H9 (cell line): Measurements from ENCODE around the gene HMG20B. TPM values are rescaled to one million over a fixed set of nuclear protein-coding genes. Genes with fewer than 3 reads are reported as not detected.
"Not testable (repeated sequence)": the region's sequence is repeated elsewhere in the genome, so short reads cannot be mapped to it uniquely, and the experiment has no call there.

Experiments
- DNase-seq: peaks from one replicate; pipeline ENCODE4 v3.0.0-alpha.2; 2017
- H2AFZ ChIP-seq: one replicate; pipeline ENCODE4 v1.6.1; 2013; ENCODE audit warnings: mild to moderate bottlenecking, low read length, control low read depth, moderate library complexity
- H2AK5ac ChIP-seq: 2 replicates; pipeline ENCODE4 v1.6.1; 2013; ENCODE audit warnings: low read length, control low read depth, mixed read lengths; ENCODE audit not compliant: insufficient read length
- H2BK120ac ChIP-seq: one replicate; pipeline ENCODE4 v1.6.1; 2013; ENCODE audit warnings: low read depth, mild to moderate bottlenecking, low read length, control low read depth, inconsistent platforms; ENCODE audit not compliant: poor library complexity, severe bottlenecking
- H2BK12ac ChIP-seq: 2 replicates; pipeline ENCODE4 v1.6.1; 2013; ENCODE audit warnings: low read length, control low read depth, mixed read lengths, low read depth; ENCODE audit not compliant: insufficient read length
- H2BK15ac ChIP-seq: 2 replicates; pipeline ENCODE4 v1.6.1; 2013; ENCODE audit warnings: low read depth, low read length, control low read depth
- H2BK20ac ChIP-seq: one replicate; pipeline ENCODE4 v1.6.1; 2013; ENCODE audit warnings: low read depth, mild to moderate bottlenecking, low read length, control low read depth, inconsistent platforms; ENCODE audit not compliant: poor library complexity, severe bottlenecking
- H2BK5ac ChIP-seq: 2 replicates; pipeline ENCODE4 v1.6.1; 2013; ENCODE audit warnings: low read length, control low read depth, mixed read lengths; ENCODE audit not compliant: insufficient read length
- H3K14ac ChIP-seq: 2 replicates; pipeline ENCODE4 v1.6.1; 2013; ENCODE audit warnings: low read length, control low read depth; ENCODE audit not compliant: insufficient read depth
- H3K18ac ChIP-seq: 2 replicates; pipeline ENCODE4 v1.6.1; 2013; ENCODE audit warnings: low read depth, mild to moderate bottlenecking, mixed read lengths, low read length, control low read depth; ENCODE audit not compliant: insufficient read length
- H3K23ac ChIP-seq: 2 replicates; pipeline ENCODE4 v1.6.1; 2013; ENCODE audit warnings: low read length, control low read depth, mixed read lengths, low read depth; ENCODE audit not compliant: insufficient read length
- H3K23me2 ChIP-seq: 2 replicates; pipeline ENCODE4 v1.6.1; 2013; ENCODE audit warnings: low read depth, mild to moderate bottlenecking, mixed read lengths, low read length, control low read depth; ENCODE audit not compliant: insufficient read length, poor library complexity, severe bottlenecking
- H3K27ac ChIP-seq: 2 replicates; pipeline ENCODE4 v1.5.1; 2013; ENCODE audit warnings: low read length, control low read depth, mixed read lengths, low read depth; ENCODE audit not compliant: insufficient read length
- H3K27me3 ChIP-seq: 2 replicates; pipeline ENCODE4 v1.6.1; 2013; ENCODE audit warnings: low read length, control low read depth, inconsistent platforms; ENCODE audit not compliant: insufficient read depth
- H3K4ac ChIP-seq: 2 replicates; pipeline ENCODE4 v1.6.1; 2013; ENCODE audit warnings: low read depth, mild to moderate bottlenecking, control low read depth, inconsistent platforms, low read length, moderate library complexity
- H3K4me1 ChIP-seq: 2 replicates; pipeline ENCODE4 v1.6.1; 2013; ENCODE audit warnings: low read length, control low read depth, inconsistent platforms; ENCODE audit not compliant: insufficient read depth
- H3K4me2 ChIP-seq: 2 replicates; pipeline ENCODE4 v1.6.1; 2013; ENCODE audit warnings: low read length, control low read depth, mixed read lengths; ENCODE audit not compliant: insufficient read length, insufficient read depth
- H3K56ac ChIP-seq: 2 replicates; pipeline ENCODE4 v1.6.1; 2013; ENCODE audit warnings: low read depth, mild to moderate bottlenecking, mixed read lengths, low read length, control low read depth; ENCODE audit not compliant: insufficient read length
- H3K79me1 ChIP-seq: 2 replicates; pipeline ENCODE4 v1.6.1; 2013; ENCODE audit warnings: low read depth, mild to moderate bottlenecking, moderate library complexity, low read length, control low read depth, inconsistent platforms; ENCODE audit not compliant: insufficient read depth, poor library complexity, severe bottlenecking
- H3K79me2 ChIP-seq: 2 replicates; pipeline ENCODE4 v1.6.1; 2013; ENCODE audit warnings: low read length, control low read depth, inconsistent platforms; ENCODE audit not compliant: insufficient read depth
- H3K9ac ChIP-seq: 2 replicates; pipeline ENCODE4 v1.6.1; 2013; ENCODE audit warnings: low read length, control low read depth, mixed read lengths; ENCODE audit not compliant: insufficient read length; ENCODE audit errors: extremely low read depth
- H3K9me3 ChIP-seq: one replicate; pipeline ENCODE4 v1.6.1; 2013; ENCODE audit warnings: low read depth, low read length, inconsistent platforms; ENCODE audit not compliant: control insufficient read depth
- H3T11ph ChIP-seq: one replicate; pipeline ENCODE4 v1.6.1; 2013; ENCODE audit warnings: mild to moderate bottlenecking, low read length, control low read depth, inconsistent platforms
- H4K20me1 ChIP-seq: one replicate; pipeline ENCODE4 v1.6.1; 2013; ENCODE audit not compliant: control insufficient read depth, insufficient read length, insufficient read depth
- H4K5ac ChIP-seq: 2 replicates; pipeline ENCODE4 v1.6.1; 2013; ENCODE audit warnings: low read depth, mild to moderate bottlenecking, mixed read lengths, low read length, control low read depth; ENCODE audit not compliant: insufficient read length
- H4K8ac ChIP-seq: replicated peaks from 2 replicates; pipeline ENCODE4 v1.6.1; 2013; ENCODE audit warnings: low read length, control low read depth, mixed read lengths, low read depth; ENCODE audit not compliant: insufficient read length
- H4K91ac ChIP-seq: 2 replicates; pipeline ENCODE4 v1.6.1; 2013; ENCODE audit warnings: low read depth, mild to moderate bottlenecking, moderate library complexity, mixed read lengths, low read length, control low read depth; ENCODE audit not compliant: insufficient read length
- H3K27ac Mint-ChIP-seq, 3 experiments: 2 replicates in 2 of 3; 3 replicates in 1 of 3; pipeline ENCODE4 v1.8.0; 2020 to 2021; ENCODE audit warnings: mixed read lengths in 3 of 3, mild to moderate bottlenecking in 1 of 3, moderate library complexity in 1 of 3
- H3K27me3 Mint-ChIP-seq: 2 replicates; pipeline ENCODE4 v1.8.0; 2021; ENCODE audit warnings: low read depth, mild to moderate bottlenecking, moderate library complexity, mixed read lengths
- H3K36me3 Mint-ChIP-seq, 3 experiments: 2 replicates in 2 of 3; 3 replicates in 1 of 3; pipeline ENCODE4 v1.8.0; 2020 to 2021; ENCODE audit warnings: low read depth in 3 of 3, mixed read lengths in 3 of 3; ENCODE audit not compliant: insufficient read depth in 1 of 3
- H3K4me1 Mint-ChIP-seq, 2 experiments: 2 replicates each; pipeline ENCODE4 v1.8.0; 2020; ENCODE audit warnings: mixed read lengths in 2 of 2
- H3K4me3 Mint-ChIP-seq, 2 experiments: 2 replicates in 1 of 2; 3 replicates in 1 of 2; pipeline ENCODE4 v1.8.0; 2020 to 2021; ENCODE audit warnings: mild to moderate bottlenecking in 2 of 2, mixed read lengths in 2 of 2, moderate library complexity in 1 of 2
- H3K9me3 Mint-ChIP-seq, 2 experiments: 2 replicates in 1 of 2; 3 replicates in 1 of 2; pipeline ENCODE4 v1.8.0; 2020; ENCODE audit warnings: mild to moderate bottlenecking in 2 of 2, mixed read lengths in 2 of 2, moderate library complexity in 1 of 2
- WGBS: extraction: QIAGEN DNeasy Blood & Tissue Kit; methylation state at CpG from one replicate; pipeline ENCODE4 v1.1.7; 2013; ENCODE audit warnings: missing lambda C conversion rate, low lambda C conversion rate, mixed read lengths; ENCODE audit not compliant: insufficient read length; ENCODE audit errors: extremely low coverage; 5-methylcytosine and 5-hydroxymethylcytosine counted together
- total RNA-seq: library from RNA; stranded (reverse); gene quantifications from 2 replicates; pipeline ENCODE4 v1.2.1, GENCODE V29; 2021

HMG20B gene
- total RNA-seq, 1 experiment from 2014 or later: 58.1 TPM

- H3K27me3 Mint-ChIP-seq: peaks cover 73% of the 10 kb centered on the region
- not testable (repeated sequence) for H3K4me1 ChIP-seq, H3T11ph ChIP-seq, H2BK120ac ChIP-seq, H3K79me1 ChIP-seq, H3K4ac ChIP-seq, H2BK5ac ChIP-seq, H2BK20ac ChIP-seq, H3K27me3 ChIP-seq, H2BK15ac ChIP-seq, H4K5ac ChIP-seq, H3K18ac ChIP-seq, H4K20me1 ChIP-seq, H3K23ac ChIP-seq, H3K9me3 Mint-ChIP-seq, H2AFZ ChIP-seq, H2AK5ac ChIP-seq, H3K36me3 Mint-ChIP-seq, H3K9me3 ChIP-seq, H3K4me2 ChIP-seq, DNase-seq, H3K79me2 ChIP-seq, H4K8ac ChIP-seq, H4K91ac ChIP-seq, H3K4me1 Mint-ChIP-seq, H3K27ac Mint-ChIP-seq, H3K23me2 ChIP-seq, H3K27ac ChIP-seq, H3K56ac ChIP-seq, H3K14ac ChIP-seq, H3K9ac ChIP-seq, H2BK12ac ChIP-seq
- WGBS: no CpG with 5 or more reads among the region's 15 CpGs
- peak overlapping the region in 1 of 2 experiments; percentile 26; a peak in 1 of 5 replicates for H3K4me3 Mint-ChIP-seq
Observed at GRCh38 chr19:3584036-3584802, 11.5 kb downstream of the HMG20B start.
